ENCODE data around the gene SCRN1. TPM values are rescaled to one million over a fixed set of nuclear protein-coding genes. Genes with fewer than 3 reads are reported as not detected.

The SCRN1 gene
- total RNA-seq, 1 experiment from 2014 or later = 116 TPM

DNA sequence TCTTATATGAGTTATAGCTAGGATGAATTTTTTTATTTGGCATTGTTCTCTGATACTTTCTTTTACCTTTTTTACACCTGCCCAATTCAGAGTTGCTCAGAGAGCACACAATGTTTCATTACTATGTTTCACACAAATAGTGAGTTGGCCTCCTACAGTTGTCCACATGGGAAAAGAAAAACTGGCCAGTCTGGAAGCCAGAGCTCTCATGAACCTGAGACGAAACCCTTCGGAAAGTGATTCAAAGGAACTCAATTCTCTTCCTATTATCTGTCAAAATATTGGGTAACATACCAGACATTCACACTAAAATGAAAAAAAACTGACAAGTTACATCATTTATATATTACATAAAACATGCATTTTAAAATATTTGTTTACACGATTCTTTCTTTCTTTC lies 15.3 kb downstream of the SCRN1 start:
- Mint-ChIP-seq H3K27me3 (ENCODE audit: unreplicated experiment) (no peaks in the 10 kb centered on the region), H3K4me3 (ENCODE audit: low read depth, unreplicated experiment) (no peak overlapping the region), H3K9me3 (ENCODE audit: low read depth, unreplicated experiment) (no peaks in the 10 kb centered on the region), H3K36me3 (ENCODE audit: insufficient read depth, unreplicated experiment) (peaks cover 5% of the 10 kb centered on the region), H3K4me1 (ENCODE audit: low read depth, unreplicated experiment) (peaks cover 22% of the 10 kb centered on the region), H3K27ac (ENCODE audit: unreplicated experiment) (no peak overlapping the region)
- TF ChIP-seq, protein P1, sequence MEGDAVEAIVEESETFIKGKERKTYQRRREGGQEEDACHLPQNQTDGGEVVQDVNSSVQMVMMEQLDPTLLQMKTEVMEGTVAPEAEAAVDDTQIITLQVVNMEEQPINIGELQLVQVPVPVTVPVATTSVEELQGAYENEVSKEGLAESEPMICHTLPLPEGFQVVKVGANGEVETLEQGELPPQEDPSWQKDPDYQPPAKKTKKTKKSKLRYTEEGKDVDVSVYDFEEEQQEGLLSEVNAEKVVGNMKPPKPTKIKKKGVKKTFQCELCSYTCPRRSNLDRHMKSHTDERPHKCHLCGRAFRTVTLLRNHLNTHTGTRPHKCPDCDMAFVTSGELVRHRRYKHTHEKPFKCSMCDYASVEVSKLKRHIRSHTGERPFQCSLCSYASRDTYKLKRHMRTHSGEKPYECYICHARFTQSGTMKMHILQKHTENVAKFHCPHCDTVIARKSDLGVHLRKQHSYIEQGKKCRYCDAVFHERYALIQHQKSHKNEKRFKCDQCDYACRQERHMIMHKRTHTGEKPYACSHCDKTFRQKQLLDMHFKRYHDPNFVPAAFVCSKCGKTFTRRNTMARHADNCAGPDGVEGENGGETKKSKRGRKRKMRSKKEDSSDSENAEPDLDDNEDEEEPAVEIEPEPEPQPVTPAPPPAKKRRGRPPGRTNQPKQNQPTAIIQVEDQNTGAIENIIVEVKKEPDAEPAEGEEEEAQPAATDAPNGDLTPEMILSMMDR (IDR thresholded peaks at IDR 0.05; ENCODE audit: unreplicated experiment) = no peak
- BruUV-seq (replicated peaks) = no TSS peak
- intact Hi-C loops (cut with micrococcal nuclease; ENCODE audit: unreplicated experiment) = no loop called here
- CTCF ChIA-PET = no interaction called here
- no peak for DNase-seq

DNA sequence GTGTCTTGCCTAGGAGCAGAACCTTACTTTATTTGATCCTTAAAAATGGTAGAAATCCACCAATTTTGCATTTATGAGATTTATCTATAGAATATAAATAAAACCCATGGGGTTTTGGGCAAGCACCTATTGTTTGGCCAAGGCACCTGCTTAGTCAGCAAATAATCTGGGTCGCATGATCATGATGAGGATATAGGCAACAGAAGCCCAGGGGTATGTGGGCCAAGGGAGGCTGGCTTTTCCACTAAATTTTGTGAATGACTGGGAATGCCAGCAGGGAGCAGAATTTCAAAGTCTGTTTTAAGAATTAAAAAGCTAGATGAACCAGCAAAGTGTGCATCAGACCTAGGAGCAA lies 17.3 kb downstream of the SCRN1 start:
- no peaks in the 10 kb centered on the region for H3K9me3 Mint-ChIP-seq (ENCODE audit: low read depth, unreplicated experiment)
- H3K4me1 Mint-ChIP-seq (ENCODE audit: low read depth, unreplicated experiment) = peaks cover 22% of the 10 kb centered on the region
- H3K4me3 Mint-ChIP-seq (ENCODE audit: low read depth, unreplicated experiment) = no peak overlapping the region
- H3K27ac Mint-ChIP-seq (ENCODE audit: unreplicated experiment) = no peak overlapping the region
- TF ChIP-seq, protein P1 (IDR thresholded peaks at IDR 0.05; ENCODE audit: unreplicated experiment) = no peak
- H3K36me3 Mint-ChIP-seq (ENCODE audit: insufficient read depth, unreplicated experiment) = peaks cover 9% of the 10 kb centered on the region
- CTCF ChIA-PET = interaction anchor here (1.0 to 1.5 kb wide), 4 partner anchors 31 to 102 kb away, joined by 3 to 4 read pairs (median 3); no protein-coding TSS in a partner anchor
- intact Hi-C loops (cut with micrococcal nuclease; ENCODE audit: unreplicated experiment) = no loop called here
- DNase-seq = no peak
- BruUV-seq (replicated peaks) = no TSS peak
- no peaks in the 10 kb centered on the region for H3K27me3 Mint-ChIP-seq (ENCODE audit: unreplicated experiment)

DNA sequence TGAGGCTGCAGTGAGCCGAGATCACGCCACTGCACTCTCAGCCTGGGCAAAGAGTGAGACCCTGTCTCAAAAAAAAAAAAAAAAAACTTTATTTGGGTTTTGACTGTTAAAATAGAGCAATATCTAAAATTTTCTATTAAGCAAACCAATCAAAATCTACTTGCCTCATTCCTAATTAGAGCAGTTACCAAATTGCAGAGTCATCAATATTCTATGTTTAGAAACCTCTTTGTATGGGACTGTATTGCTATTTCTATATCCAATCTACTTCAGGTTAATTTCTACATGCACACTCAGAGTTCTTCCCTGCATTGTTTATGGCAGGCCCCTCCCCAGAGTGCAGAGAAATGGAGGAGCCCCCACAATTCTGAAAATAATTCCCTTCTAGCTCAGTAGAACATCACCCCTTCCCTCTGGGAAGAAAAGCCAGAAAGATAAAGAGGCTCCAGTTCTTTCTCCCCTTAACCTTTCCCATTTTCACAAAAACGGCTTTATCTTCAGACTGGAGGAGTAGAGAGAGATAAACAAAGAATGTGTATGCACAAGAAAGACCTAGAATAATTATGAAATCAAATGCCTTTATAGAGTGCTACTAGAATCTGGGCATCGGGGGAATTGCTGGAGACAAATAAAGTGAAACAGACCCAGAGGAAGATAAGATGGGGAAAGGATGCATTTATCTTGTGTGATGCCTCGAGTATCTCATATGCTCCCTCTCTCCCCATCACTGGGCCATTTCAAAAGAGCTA lies 17.9 kb downstream of the SCRN1 start:
- CTCF ChIA-PET = interaction anchor here (1.0 kb wide), 1 partner anchor 90 kb away, joined by 3 read pairs; no protein-coding TSS in a partner anchor
- Mint-ChIP-seq H3K36me3 (ENCODE audit: insufficient read depth, unreplicated experiment) (peaks cover 10% of the 10 kb centered on the region), H3K9me3 (ENCODE audit: low read depth, unreplicated experiment) (no peaks in the 10 kb centered on the region), H3K27ac (ENCODE audit: unreplicated experiment) (no peak overlapping the region), H3K27me3 (ENCODE audit: unreplicated experiment) (no peaks in the 10 kb centered on the region), H3K4me3 (ENCODE audit: low read depth, unreplicated experiment) (no peak overlapping the region), H3K4me1 (ENCODE audit: low read depth, unreplicated experiment) (peaks cover 22% of the 10 kb centered on the region)
- no TSS peak for BruUV-seq (replicated peaks)
- no peak for DNase-seq
- intact Hi-C loops (cut with micrococcal nuclease; ENCODE audit: unreplicated experiment) = no loop called here
- TF ChIP-seq, protein P1 (IDR thresholded peaks at IDR 0.05; ENCODE audit: unreplicated experiment) = no peak

DNA sequence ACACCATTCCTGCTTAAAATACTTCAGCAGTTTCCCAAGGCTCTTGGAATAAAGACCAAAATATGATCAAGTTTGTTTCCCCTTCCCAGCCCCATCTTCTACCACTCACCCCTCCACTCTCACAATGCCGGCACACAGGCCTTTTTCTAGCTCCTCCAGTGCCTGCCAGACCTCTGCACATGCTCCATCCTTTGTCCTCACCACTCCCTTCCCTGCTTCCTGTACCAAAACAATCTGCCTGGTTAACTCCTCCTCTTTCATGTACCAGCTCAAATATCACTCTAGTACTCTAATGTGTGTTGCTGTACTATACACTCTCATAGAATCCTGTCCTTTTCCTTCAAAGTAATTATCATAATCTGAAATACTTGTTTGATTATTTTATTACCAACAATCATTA lies 19.4 kb downstream of the SCRN1 start:
- no peaks in the 10 kb centered on the region for H3K9me3 Mint-ChIP-seq (ENCODE audit: low read depth, unreplicated experiment)
- peaks cover 22% of the 10 kb centered on the region for H3K4me1 Mint-ChIP-seq (ENCODE audit: low read depth, unreplicated experiment)

More for the DNA sequence above, 19.4 kb downstream of the SCRN1 start:
- intact Hi-C loops (cut with micrococcal nuclease; ENCODE audit: unreplicated experiment) = no loop called here
- Mint-ChIP-seq H3K36me3 (ENCODE audit: insufficient read depth, unreplicated experiment) (peaks cover 20% of the 10 kb centered on the region), H3K27ac (ENCODE audit: unreplicated experiment) (no peak overlapping the region), H3K4me3 (ENCODE audit: low read depth, unreplicated experiment) (no peak overlapping the region), H3K27me3 (ENCODE audit: unreplicated experiment) (no peaks in the 10 kb centered on the region)
- TF ChIP-seq, protein P1 (IDR thresholded peaks at IDR 0.05; ENCODE audit: unreplicated experiment) = no peak
- BruUV-seq (replicated peaks) = no TSS peak
- CTCF ChIA-PET = interaction anchor here (2.0 kb wide), 1 partner anchor 17 kb away, joined by 5 read pairs; no protein-coding TSS in a partner anchor
- DNase-seq = no peak
